Testis (tissue), 5 donors: ENCODE results near the gene GARIN6. TPM values are rescaled to one million over a fixed set of nuclear protein-coding genes. Genes with fewer than 3 reads are reported as not detected.

Experiments
- DNase-seq: peaks from one replicate; pipeline ENCODE4 v3.0.0-alpha.2; 2019
- H3K27ac ChIP-seq, 2 donors: fragments of 200-600 bp; sonication (generic); one replicate each; pipeline ENCODE4 v1.5.1; 2019
- H3K27me3 ChIP-seq: fragments of 200-600 bp; sonication (generic); one replicate; pipeline ENCODE4 v1.5.1; 2019
- H3K36me3 ChIP-seq: fragments of 200-600 bp; sonication (generic); one replicate; pipeline ENCODE4 v1.5.1; 2017; ENCODE audit warnings: low read depth; ENCODE audit errors: missing control alignments
- H3K4me1 ChIP-seq: fragments of 200-600 bp; sonication (generic); one replicate; pipeline ENCODE4 v1.5.1; 2019
- H3K4me3 ChIP-seq, 2 donors: fragments of 200-600 bp; sonication (generic); one replicate each; pipeline ENCODE4 v1.5.1; 2017 to 2019
- H3K9me3 ChIP-seq: fragments of 200-600 bp; sonication (generic); one replicate; pipeline ENCODE4 v1.5.1; 2017
- POLR2A ChIP-seq: fragments of 450-650 bp; IDR thresholded peaks from one replicate; pipeline ENCODE4 v1.6.1; 2017; ENCODE audit warnings: antibody characterized with exemption, mild to moderate bottlenecking, moderate library complexity
- WGBS, 2 donors: methylation state at CpG; one replicate each; pipeline ENCODE4 v1.1.5; 2018; 5-methylcytosine and 5-hydroxymethylcytosine counted together
- intact Hi-C: fragments of 100-400 bp; cut with DNase I; formaldehyde crosslinking; loops from one replicate; pipeline ENCODE4 v1.15.1; 2023; ENCODE audit warnings: low total_unique reads
- long read RNA-seq, 2 donors: transcript quantifications; one replicate each; lab custom pipeline, GENCODE V29; 2026
- polyA plus RNA-seq: library from polyadenylated mRNA; stranded (reverse); fragments of 350-450 nt; fragmentation: Illumina TruSeq; extraction: RNeasy Lipid Tissue Mini Kit (QIAGEN cat#74804); gene quantifications from one replicate; pipeline ENCODE4 v1.2.3, GENCODE V29; 2014; ENCODE audit warnings: low read depth, low replicate concordance; ENCODE audit not compliant: insufficient read depth
- total RNA-seq, 2 donors: library from RNA; depleted of rRNA; stranded (reverse); fragments of >200 nt; gene quantifications; one replicate each; pipeline ENCODE4 v1.2.3, GENCODE V29; 2016
- TF ChIP-seq, protein P1 (sequence below), 3 experiments: fragments of 450-650 bp in 2 of 3; fragments of 200-600 bp in 1 of 3; sonication (generic) in 1 of 3; IDR thresholded peaks; one replicate each; pipeline ENCODE4 v1.5.1; 2016 to 2019; ENCODE audit warnings: antibody characterized with exemption in 3 of 3, mild to moderate bottlenecking in 2 of 3, moderate library complexity in 1 of 3

The GARIN6 gene
- total RNA-seq (10 to 100 TPM in 1 of 2 donors, 1 to 10 TPM in 1; 7.8 to 53.2 TPM), polyA plus RNA-seq (41.8 TPM)
- long read RNA-seq, donor 1: 0 reads
- long read RNA-seq, donor 2: 0 reads

DNA sequence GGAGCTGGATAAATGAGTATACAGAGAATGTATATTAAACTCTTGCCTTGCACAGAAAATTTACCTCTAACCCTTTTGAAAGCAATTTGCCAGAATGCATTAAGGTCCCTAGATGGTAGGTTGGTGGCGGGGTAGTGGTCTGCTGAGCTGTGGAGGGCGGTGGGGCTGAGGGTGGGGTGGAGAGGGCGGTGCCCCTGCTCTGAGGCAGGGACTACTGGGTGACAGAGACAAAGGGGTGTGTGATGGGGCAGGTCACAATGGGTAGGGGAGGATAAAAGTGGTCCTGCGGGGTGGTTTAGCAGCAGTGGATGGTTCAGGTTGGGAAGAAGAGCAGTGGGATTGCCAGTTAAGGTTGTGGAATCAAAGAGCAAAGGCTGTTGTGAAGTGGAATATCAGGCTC lies at the start of gene GARIN6:
GARIN6 (plus strand) TSS at position 301 of the 400 bp plus-strand sequence. CDS start 422 bp downstream, outside the sequence.
- Histone ChIP-seq H3K4me1 (no peaks in the 10 kb centered on the region), H3K9me3 (no peaks in the 10 kb centered on the region), H3K27me3 (no peaks in the 10 kb centered on the region), H3K36me3 (no peaks in the 10 kb centered on the region), H3K27ac (no peak within 1 kb of the TSS), H3K4me3 (no peak within 1 kb of the TSS)
- DNase-seq: no peak
- WGBS, 2 donors: 91 to 96% methylated on average over 4 of the region's 4 CpGs
- TF ChIP-seq, protein P1, sequence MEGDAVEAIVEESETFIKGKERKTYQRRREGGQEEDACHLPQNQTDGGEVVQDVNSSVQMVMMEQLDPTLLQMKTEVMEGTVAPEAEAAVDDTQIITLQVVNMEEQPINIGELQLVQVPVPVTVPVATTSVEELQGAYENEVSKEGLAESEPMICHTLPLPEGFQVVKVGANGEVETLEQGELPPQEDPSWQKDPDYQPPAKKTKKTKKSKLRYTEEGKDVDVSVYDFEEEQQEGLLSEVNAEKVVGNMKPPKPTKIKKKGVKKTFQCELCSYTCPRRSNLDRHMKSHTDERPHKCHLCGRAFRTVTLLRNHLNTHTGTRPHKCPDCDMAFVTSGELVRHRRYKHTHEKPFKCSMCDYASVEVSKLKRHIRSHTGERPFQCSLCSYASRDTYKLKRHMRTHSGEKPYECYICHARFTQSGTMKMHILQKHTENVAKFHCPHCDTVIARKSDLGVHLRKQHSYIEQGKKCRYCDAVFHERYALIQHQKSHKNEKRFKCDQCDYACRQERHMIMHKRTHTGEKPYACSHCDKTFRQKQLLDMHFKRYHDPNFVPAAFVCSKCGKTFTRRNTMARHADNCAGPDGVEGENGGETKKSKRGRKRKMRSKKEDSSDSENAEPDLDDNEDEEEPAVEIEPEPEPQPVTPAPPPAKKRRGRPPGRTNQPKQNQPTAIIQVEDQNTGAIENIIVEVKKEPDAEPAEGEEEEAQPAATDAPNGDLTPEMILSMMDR (IDR thresholded peaks at IDR 0.05): no peak
- TF ChIP-seq POLR2A: no peak
- intact Hi-C loops: no loop called here

- Histone ChIP-seq H3K27me3 (no peaks in the 10 kb centered on the region), H3K4me1 (no peaks in the 10 kb centered on the region), H3K9me3 (no peaks in the 10 kb centered on the region), H3K4me3 (no peak overlapping the region), H3K36me3 (no peaks in the 10 kb centered on the region), H3K27ac (no peak overlapping the region)
- WGBS, 2 donors: 93 to 97% methylated on average over 2 of the region's 2 CpGs
- TF ChIP-seq POLR2A: no peak
- TF ChIP-seq, protein P1 (IDR thresholded peaks at IDR 0.05): no peak
- intact Hi-C loops: no loop called here
- DNase-seq: no peak
Measured at GRCh38 chr12:99598785-99599184, 48.8 kb upstream of the GARIN6 start.

DNA sequence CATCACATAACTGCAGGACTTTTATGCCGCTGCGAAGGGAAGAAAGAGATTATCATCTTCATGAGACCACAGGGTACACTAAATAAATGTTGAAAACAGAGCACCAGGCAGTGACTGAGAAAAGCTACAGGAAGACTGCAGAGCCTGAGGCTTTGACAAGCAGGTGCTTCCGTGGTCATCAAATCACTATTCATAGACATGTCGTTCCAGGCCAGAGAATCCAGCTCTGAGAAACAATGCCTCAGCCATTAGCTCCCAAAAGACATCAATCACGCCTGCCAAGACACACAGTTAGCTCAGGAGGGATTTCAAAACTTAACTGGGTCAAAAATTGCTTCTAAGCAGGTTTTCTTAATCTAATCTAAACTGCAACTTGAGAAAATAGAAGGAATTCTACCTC lies 47.2 kb upstream of the GARIN6 start:
- DNase-seq: no peak
- intact Hi-C loops: no loop called here
- H3K4me1 ChIP-seq: no peaks in the 10 kb centered on the region
- H3K27ac ChIP-seq: no peak overlapping the region
- 68 to 71% methylated on average over 5 of the region's 5 CpGs for WGBS, 2 donors
- H3K27me3 ChIP-seq: no peaks in the 10 kb centered on the region
- no peaks in the 10 kb centered on the region for H3K9me3 ChIP-seq
- no peaks in the 10 kb centered on the region for H3K36me3 ChIP-seq
- no peak overlapping the region for H3K4me3 ChIP-seq
- TF ChIP-seq, protein P1 (IDR thresholded peaks at IDR 0.05): no peak
- no peak for TF ChIP-seq POLR2A

DNA sequence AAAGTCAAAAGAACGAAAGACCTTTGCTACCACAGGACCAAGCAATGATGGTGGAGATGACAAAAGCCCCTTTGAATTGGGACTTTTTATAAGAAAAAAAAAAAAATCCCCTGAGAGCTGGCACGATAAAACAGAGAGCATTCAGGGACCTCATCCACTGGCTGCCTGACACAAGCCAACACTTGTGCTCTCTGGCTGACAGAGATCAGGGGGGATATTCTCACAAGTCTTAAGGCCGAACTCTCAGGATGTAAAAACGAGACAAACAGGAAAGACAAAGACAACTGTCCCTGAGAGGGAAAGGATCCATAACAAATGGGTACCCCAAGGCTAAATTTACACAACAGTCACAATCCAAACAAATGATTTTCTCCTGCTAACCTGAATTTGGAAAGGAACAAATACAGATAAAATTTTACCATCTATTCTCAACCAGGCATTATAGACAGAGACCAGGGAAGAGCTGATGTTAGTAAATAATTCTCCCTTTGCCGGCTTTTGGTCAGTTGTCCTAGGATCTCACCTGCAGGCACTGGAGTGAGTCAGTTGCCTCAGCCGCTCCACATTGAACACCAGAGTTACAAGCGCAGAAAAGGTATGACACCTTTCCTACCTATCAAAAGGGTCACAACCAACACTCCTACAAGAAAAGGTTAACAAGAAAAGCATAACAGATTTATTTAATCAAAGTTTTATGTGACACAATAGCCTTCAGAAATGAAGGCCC lies 37.9 kb upstream of the GARIN6 start:
- H3K27ac ChIP-seq: no peak overlapping the region
- intact Hi-C loops: no loop called here

More for the DNA sequence above, 37.9 kb upstream of the GARIN6 start:
- no peaks in the 10 kb centered on the region for H3K36me3 ChIP-seq
- TF ChIP-seq POLR2A: no peak
- TF ChIP-seq, protein P1 (IDR thresholded peaks at IDR 0.05): no peak
- H3K27me3 ChIP-seq: no peaks in the 10 kb centered on the region
- 68 to 74% methylated on average over 7 of the region's 7 CpGs for WGBS, 2 donors
- no peaks in the 10 kb centered on the region for H3K4me1 ChIP-seq
- DNase-seq: no peak
- H3K9me3 ChIP-seq: no peaks in the 10 kb centered on the region
- H3K4me3 ChIP-seq: no peak overlapping the region
